HepG2 (cell line): ENCODE results near the gene SDR39U1. TPM values are rescaled to one million over a fixed set of nuclear protein-coding genes. Genes with fewer than 3 reads are reported as not detected.

Experiments
- AFF4 ChIP-seq: sonication (generic); formaldehyde crosslinking; IDR thresholded peaks from 2 replicates; pipeline ENCODE4 v1.4.0; 2020; ENCODE audit warnings: missing genetic modification reagents
- ARID2 ChIP-seq: sonication (generic); formaldehyde crosslinking; IDR thresholded peaks from 2 replicates; pipeline ENCODE4 v1.8.1; 2022; ENCODE audit warnings: mild to moderate bottlenecking, missing genetic modification reagents, borderline replicate concordance
- ATF1 ChIP-seq: IDR thresholded peaks from 2 replicates; pipeline ENCODE4 v1.6.1; 2016; ENCODE audit warnings: mild to moderate bottlenecking, control low read depth
- BRF2 ChIP-seq: sonication (generic); formaldehyde crosslinking; IDR thresholded peaks from 2 replicates; pipeline ENCODE4 v1.8.1; 2022; ENCODE audit warnings: mild to moderate bottlenecking, missing genetic modification reagents
- CC2D1A ChIP-seq: sonication (generic); formaldehyde crosslinking; IDR thresholded peaks from 2 replicates; pipeline ENCODE4 v1.8.1; 2023; ENCODE audit warnings: mild to moderate bottlenecking, missing genetic modification reagents
- LCORL ChIP-seq, 2 experiments: fragments of 450-650 bp in 1 of 2; sonication (generic) in 1 of 2; formaldehyde crosslinking in 1 of 2; IDR thresholded peaks; 2 replicates each; pipeline versions ENCODE4 v1.5.0 to v1.6.1; 2017 to 2020; ENCODE audit warnings: antibody characterized with exemption in 1 of 2, missing genetic modification reagents in 1 of 2
- NR1H2 ChIP-seq: sonication (generic); formaldehyde crosslinking; IDR thresholded peaks from 2 replicates; pipeline ENCODE4 v1.8.1; 2022; ENCODE audit warnings: low read depth, missing genetic modification reagents, borderline replicate concordance
- NR2F1 ChIP-seq, 2 experiments: fragments of 450-650 bp in 1 of 2; formaldehyde crosslinking in 1 of 2; IDR thresholded peaks; 2 replicates each; pipeline versions ENCODE4 v1.5.0 to v1.6.1; 2016 to 2020; ENCODE audit warnings: mild to moderate bottlenecking in 1 of 2, missing compliant biosample characterization in 1 of 2, missing genetic modification reagents in 1 of 2, moderate library complexity in 1 of 2
- RCOR2 ChIP-seq: IDR thresholded peaks from 2 replicates; pipeline ENCODE4 v1.6.1; 2016; ENCODE audit warnings: missing biosample characterization, missing genetic modification reagents
- SMAD9 ChIP-seq: sonication (generic); formaldehyde crosslinking; IDR thresholded peaks from 2 replicates; pipeline ENCODE4 v1.5.1; 2020; ENCODE audit warnings: mild to moderate bottlenecking, missing genetic modification reagents
- THRA ChIP-seq: sonication (generic); formaldehyde crosslinking; IDR thresholded peaks from 2 replicates; pipeline ENCODE4 v1.4.0; 2020; ENCODE audit warnings: missing genetic modification reagents, borderline replicate concordance
- TOPORS ChIP-seq: sonication (generic); formaldehyde crosslinking; IDR thresholded peaks from 2 replicates; pipeline ENCODE4 v1.8.0; 2023; ENCODE audit warnings: mild to moderate bottlenecking, missing genetic modification reagents
- TRIM22 ChIP-seq: fragments of 450-650 bp; IDR thresholded peaks from 2 replicates; pipeline ENCODE4 v1.6.1; 2017
- ZBTB20 ChIP-seq: sonication (generic); formaldehyde crosslinking; IDR thresholded peaks from 2 replicates; pipeline ENCODE4 v1.8.1; 2023; ENCODE audit warnings: missing genetic modification reagents, low read depth, mild to moderate bottlenecking, borderline replicate concordance
- ZBTB8A ChIP-seq: sonication (generic); formaldehyde crosslinking; IDR thresholded peaks from 2 replicates; pipeline ENCODE4 v1.4.0; 2020; ENCODE audit warnings: mild to moderate bottlenecking, low read depth, missing genetic modification reagents, borderline replicate concordance
- ZMAT3 ChIP-seq: sonication (generic); formaldehyde crosslinking; conservative IDR thresholded peaks from 2 replicates; pipeline ENCODE4 v1.7.0; 2021; ENCODE audit warnings: missing genetic modification reagents
- ZNF629 ChIP-seq: sonication (generic); formaldehyde crosslinking; conservative IDR thresholded peaks from 2 replicates; pipeline ENCODE4 v1.5.0; 2020; ENCODE audit warnings: missing genetic modification reagents
- ZNF691 ChIP-seq: sonication (generic); formaldehyde crosslinking; IDR thresholded peaks from 2 replicates; pipeline ENCODE4 v1.4.0; 2020; ENCODE audit warnings: missing genetic modification reagents, low read depth, mild to moderate bottlenecking, borderline replicate concordance
- ZNF775 ChIP-seq: sonication (generic); formaldehyde crosslinking; IDR thresholded peaks from 2 replicates; pipeline ENCODE4 v1.4.0; 2020; ENCODE audit warnings: missing genetic modification reagents, mild to moderate bottlenecking, moderate library complexity, borderline replicate concordance
- ZNF839 ChIP-seq: sonication (generic); formaldehyde crosslinking; IDR thresholded peaks from 2 replicates; pipeline ENCODE4 v1.4.0; 2020; ENCODE audit warnings: missing genetic modification reagents, mild to moderate bottlenecking, borderline replicate concordance
- ZSCAN30 ChIP-seq: sonication (generic); formaldehyde crosslinking; IDR thresholded peaks from 2 replicates; pipeline ENCODE4 v1.5.0; 2020; ENCODE audit warnings: mild to moderate bottlenecking, missing genetic modification reagents
- polyA plus RNA-seq, 8 experiments: library from polyadenylated mRNA; depleted of rRNA in 3 of 8; stranded (reverse) in 7 of 8; unstranded in 1 of 8; fragments of >200 nt; fragmentation: Illumina TruSeq in 4 of 8; extraction: Trizol in 4 of 8; gene quantifications; 2 replicates each; pipeline versions ENCODE4 v1.2.1 to v1.2.3, GENCODE V29; 2011 to 2016; ENCODE audit warnings: low read depth in 4 of 8, missing spikeins in 1 of 8, mixed read lengths in 1 of 8; ENCODE audit not compliant: insufficient read depth in 1 of 8
- total RNA-seq, 5 experiments: library from RNA; depleted of rRNA; stranded (reverse); fragments of >200 nt; fragmentation: Illumina TruSeq; extraction: Trizol; gene quantifications; 2 replicates each; pipeline ENCODE4 v1.2.3, GENCODE V29; 2016; ENCODE audit warnings: low read depth in 1 of 5

The SDR39U1 gene
- total and polyA plus RNA-seq, 2 of the 13 experiments (the other 11 are each of a cell fraction or from before 2014, with no cell fraction given): 34.4 to 129 TPM

GRCh38 chr14:24443053-24443665, 583 bp upstream of the SDR39U1 start (continued):
- TF ChIP-seq AFF4 (CRISPR knock-in tag): no peak
- TF ChIP-seq ZNF839 (CRISPR knock-in tag): no peak
- TF ChIP-seq ZNF629: no peak
- 0 out of 2 replicates have a peak, but pooled peaks have one; percentile 5 for TF ChIP-seq ATF1 (CRISPR knock-in tag)
- TF ChIP-seq ZNF775 (CRISPR knock-in tag): 0 out of 2 replicates have a peak, but pooled peaks have one; percentile 79
- no peak for TF ChIP-seq ZSCAN30 (CRISPR knock-in tag)
- no peak for TF ChIP-seq TRIM22
- no peak for TF ChIP-seq RCOR2
- no peak for TF ChIP-seq NR2F1 (CRISPR knock-in tag; IDR thresholded peaks at IDR 0.05)
- no peak for TF ChIP-seq ZNF691 (CRISPR knock-in tag)
- no peak for TF ChIP-seq BRF2 (CRISPR knock-in tag)
- TF ChIP-seq NR1H2 (CRISPR knock-in tag): no peak
- TF ChIP-seq LCORL (IDR thresholded peaks at IDR 0.05): peak; percentile 80
- no peak for TF ChIP-seq LCORL (CRISPR knock-in tag; IDR thresholded peaks at IDR 0.05)
- no peak for TF ChIP-seq ZMAT3 (CRISPR knock-in tag)
- TF ChIP-seq CC2D1A (CRISPR knock-in tag): no peak
- TF ChIP-seq SMAD9: no peak
- TF ChIP-seq ARID2: no peak; the same call in 1 of the 2 replicates
- TF ChIP-seq ZBTB8A (CRISPR knock-in tag): no peak
- no peak for TF ChIP-seq ZBTB20 (CRISPR knock-in tag)
- no peak for TF ChIP-seq TOPORS
- no peak for TF ChIP-seq THRA (CRISPR knock-in tag)
